Mucosa of gallbladder (tissue), 1 donor: ENCODE measurements around the gene KCNE3. TPM values are rescaled to one million over a fixed set of nuclear protein-coding genes. Genes with fewer than 3 reads are reported as not detected.

Source experiments
- DNase-seq: peaks from one replicate; pipeline ENCODE4 v3.0.0-alpha.2; 2020; ENCODE audit warnings: low spot score
- total RNA-seq: library from RNA; stranded (reverse); gene quantifications from one replicate; pipeline ENCODE4 v1.2.1, GENCODE V29; 2021
- donor health status: DM: no; HTN: no; CAD: no.

Gene KCNE3
- total RNA-seq, 1 donor from 2014 or later: 71.8 TPM

GRCh38 chr11:74471668-74472429 is 4.5 kb upstream of the KCNE3 start:
- DNase-seq: no peak

DNA sequence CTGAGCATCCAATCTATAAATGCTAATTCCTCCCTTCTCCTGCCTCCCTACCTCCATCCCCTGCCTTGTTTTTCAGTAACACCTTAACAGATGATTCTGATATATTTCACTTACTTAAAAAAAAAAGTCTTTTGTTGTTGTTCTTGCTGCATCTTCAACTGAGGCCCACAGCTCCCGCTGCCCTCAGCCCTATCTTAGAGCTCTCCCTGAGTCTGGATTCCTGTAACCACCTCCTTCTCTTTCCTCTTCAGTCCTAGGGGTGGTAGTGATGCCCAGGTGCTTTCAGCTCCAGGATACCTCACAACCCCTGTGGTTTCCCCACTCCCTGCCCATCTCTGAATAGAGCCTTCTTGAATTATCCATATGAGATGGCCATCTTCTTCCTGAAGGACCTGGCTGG is 3.7 kb upstream of the KCNE3 start:
- DNase-seq: no peak

DNA sequence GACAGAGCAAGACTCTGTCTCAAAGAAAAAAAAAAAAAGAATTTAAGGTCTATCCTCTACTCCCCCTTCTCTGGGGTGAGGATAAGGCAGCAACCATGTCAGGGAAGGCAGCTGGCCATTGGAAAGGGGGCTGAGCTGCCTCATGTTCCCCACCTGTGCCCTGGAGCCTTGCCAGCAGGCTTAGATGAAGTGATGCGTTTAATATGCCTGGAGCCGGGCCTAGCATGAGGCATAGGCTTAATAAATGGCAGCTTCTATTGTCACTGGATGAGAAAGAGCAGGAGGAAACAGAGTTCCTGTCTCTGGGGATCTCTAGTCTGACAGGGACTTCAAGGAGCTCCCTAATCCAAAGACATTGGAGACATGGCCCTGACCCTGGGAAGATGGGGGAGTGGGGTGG is 3.2 kb upstream of the KCNE3 start:
- no peak for DNase-seq

- no peak for DNase-seq
Measured at GRCh38 chr11:74468936-74469335, 1.6 kb upstream of the KCNE3 start.

DNA sequence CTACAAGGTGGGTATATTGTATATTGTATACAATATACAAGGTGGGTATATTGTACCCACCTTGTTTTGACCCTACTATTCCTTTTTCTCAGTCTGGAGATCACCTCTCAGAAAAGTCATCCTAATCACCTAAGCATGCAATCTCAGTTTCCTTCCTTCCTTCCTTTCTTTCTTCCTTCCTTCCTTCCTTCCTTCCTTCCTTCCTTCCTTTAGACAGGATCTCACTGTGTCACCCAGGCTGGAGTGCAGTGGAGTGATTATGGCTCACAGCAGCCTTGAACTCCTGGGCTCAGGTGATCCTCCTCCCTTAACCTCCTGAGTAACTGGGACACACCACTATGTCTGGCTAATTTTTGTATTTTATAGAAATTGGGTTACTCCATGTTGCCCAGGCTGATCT is 1.2 kb upstream of the KCNE3 start:
- no peak for DNase-seq

GRCh38 chr11:74468058-74468457 is 709 bp upstream of the KCNE3 start:
- DNase-seq: no peak

DNA sequence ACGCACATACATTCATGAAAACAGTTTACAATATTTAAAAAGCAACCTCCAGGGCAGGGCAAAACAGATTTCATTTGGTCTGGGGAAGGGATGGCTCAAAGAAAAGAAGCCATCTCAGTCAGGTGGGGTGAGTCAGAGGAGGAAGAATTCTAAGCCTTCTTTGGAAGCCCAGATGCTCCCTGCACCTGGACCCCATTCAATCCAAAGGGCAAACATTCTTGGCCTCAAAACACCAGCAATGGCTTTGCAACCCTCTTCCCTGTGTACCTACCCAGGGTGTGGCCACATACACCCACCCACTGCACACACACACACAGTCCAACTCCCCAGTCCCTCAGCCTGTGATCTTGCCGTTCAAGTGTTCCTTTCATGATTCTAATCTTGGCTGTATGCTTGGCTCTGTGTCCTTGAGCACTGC is 2.0 kb downstream of the KCNE3 start:
- DNase-seq: peak; percentile 59

DNA sequence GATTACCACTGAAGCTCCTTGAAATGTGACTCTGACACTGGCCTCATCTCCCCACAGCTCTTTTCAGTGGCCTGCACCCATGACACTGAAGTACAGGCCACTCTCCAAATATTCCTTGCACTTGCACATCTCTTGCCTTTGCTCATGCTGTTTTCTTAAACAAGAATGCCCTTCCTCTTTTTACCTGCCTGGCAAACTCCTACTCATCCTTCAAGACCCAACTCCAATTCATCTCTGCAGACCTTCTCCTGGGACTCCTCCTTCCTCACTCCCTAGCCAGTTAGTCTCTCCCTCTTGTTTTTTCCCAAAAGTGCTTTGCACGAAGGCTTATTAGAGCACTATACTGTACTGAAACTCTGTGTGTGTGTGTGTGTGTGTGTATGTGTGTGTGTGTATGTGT is 2.6 kb downstream of the KCNE3 start:
- DNase-seq: no peak

DNA sequence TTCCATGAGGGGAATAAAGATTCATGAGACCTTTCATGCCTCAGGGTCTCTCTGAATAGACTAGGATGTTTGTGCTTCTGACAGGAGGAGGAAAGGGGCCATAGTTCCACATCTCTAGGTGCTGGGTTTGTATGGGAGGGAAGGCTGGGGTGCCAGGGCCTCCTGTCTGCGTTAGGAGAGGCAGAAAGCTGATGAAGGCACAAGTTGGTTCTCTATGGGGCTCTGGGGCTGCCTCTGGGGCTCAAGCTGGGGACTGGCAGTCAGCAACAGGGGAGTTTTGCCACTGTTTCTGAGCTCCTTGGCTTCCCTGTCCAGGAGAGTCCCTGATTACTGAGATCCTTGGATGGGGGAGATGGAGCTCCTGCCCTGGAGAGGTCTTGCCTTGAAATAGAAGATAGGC is 4.1 kb downstream of the KCNE3 start:
- DNase-seq: no peak

- DNase-seq: no peak
Measured at GRCh38 chr11:74462631-74463030, 4.7 kb downstream of the KCNE3 start.

GRCh38 chr11:74462009-74462408 is 5.3 kb downstream of the KCNE3 start:
- DNase-seq: peak; percentile 76

- peak; percentile 43 for DNase-seq
Measured at GRCh38 chr11:74460481-74461154, 6.7 kb downstream of the KCNE3 start.

GRCh38 chr11:74460065-74460464 is 7.3 kb downstream of the KCNE3 start:
- no peak for DNase-seq

- DNase-seq: no peak
Measured at GRCh38 chr11:74459584-74459983, 7.8 kb downstream of the KCNE3 start.

DNA sequence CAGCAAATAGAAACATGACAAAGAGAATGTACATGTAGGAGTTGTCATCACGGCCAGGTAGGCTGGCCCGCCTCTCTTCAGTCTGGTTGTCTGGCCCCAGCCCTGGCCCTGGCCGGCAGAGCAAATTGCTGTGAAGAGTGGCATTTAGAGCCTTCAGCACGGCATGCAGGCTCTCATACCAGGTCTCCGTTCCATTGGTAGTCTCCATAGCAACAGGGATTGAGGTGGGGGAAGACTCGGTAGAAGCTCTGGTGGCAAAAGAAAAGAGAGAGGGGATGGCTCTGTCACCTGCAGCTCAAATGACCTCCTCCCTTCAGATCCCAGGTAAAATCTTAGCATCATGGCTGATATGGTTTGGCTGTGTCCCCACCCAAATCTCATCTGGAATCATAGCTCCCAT is 10.0 kb downstream of the KCNE3 start:
- no peak for DNase-seq

GRCh38 chr11:74453373-74453975 is 13.9 kb downstream of the KCNE3 start:
- DNase-seq: peak; percentile 77

DNA sequence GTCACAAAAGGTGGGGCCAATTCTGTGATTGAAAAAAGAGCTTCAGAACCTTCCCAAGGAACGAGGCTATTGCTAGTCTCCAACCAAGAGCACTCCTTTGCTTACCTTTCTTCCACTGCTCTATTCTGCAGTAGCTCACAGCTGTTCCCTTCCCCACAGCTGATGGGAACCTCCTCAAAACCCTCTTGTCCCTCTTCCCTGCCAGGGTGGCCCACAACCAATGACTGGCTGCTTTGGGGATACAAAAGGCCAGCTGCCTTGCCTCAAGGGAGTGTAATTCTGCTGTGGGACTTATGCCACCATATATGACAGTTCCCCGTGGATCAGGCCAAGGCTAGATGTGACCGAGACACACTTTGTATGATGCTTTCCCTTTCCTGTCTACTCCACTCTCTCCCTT is 15.0 kb downstream of the KCNE3 start:
- DNase-seq: no peak

DNA sequence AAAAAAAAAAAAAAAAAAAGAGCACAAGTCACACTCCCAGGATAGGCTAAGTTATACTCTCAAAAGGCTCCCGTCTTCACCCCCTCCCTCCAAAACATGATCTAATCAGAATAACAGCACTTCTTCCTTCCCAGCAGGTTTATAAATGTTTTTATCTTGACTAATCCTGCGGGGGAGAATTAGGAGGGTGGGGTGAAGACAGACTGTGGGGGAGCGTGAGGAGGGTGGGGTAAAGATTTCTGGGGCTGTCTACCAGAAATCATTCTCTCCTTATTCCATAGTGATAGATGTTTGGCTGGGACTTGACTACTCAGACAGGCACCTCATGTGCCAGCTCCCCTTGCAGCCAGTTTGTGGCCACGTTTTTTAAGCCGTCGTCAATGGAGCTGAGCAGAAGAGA is 17.0 kb downstream of the KCNE3 start:
- DNase-seq: no peak

- DNase-seq: peak; percentile 64
Measured at GRCh38 chr11:74449369-74449931, 17.9 kb downstream of the KCNE3 start.

- DNase-seq: no peak
Measured at GRCh38 chr11:74447720-74448119, 19.6 kb downstream of the KCNE3 start.

GRCh38 chr11:74446532-74446938 is 20.8 kb downstream of the KCNE3 start:
- DNase-seq: no peak

GRCh38 chr11:74444173-74444826 is 23.0 kb downstream of the KCNE3 start:
- DNase-seq: no peak
